HepG2 (cell line): ENCODE data around the gene SETD1B. TPM values are rescaled to one million over a fixed set of nuclear protein-coding genes. Genes with fewer than 3 reads are reported as not detected.

Experiments used
- ATAC-seq: fragments of 200-7000 bp; cut with Tn5 transposase; 3 replicates; pipeline ENCODE4 v1.9.1; 2020; ENCODE audit warnings: mild to moderate bottlenecking, moderate library complexity
- BruUV-seq: library from RNA; stranded (reverse); fragments of 400-500 nt; replicated peaks from 2 replicates; lab custom pipeline; 2021; lab: Mats Ljungman, UMichigan
- CTCF ChIA-PET: fragments of 300-600 bp; formaldehyde crosslinking; extraction: SDS; loops from one replicate; lab custom pipeline; 2021; ENCODE audit warnings: low total read pairs, inconsistent platforms, low intra/inter-chr PET ratio; lab: Yijun Ruan, JAX
- POLR2A ChIA-PET: fragments of 350-600 bp; sonication (Branson Sonifier 250); formaldehyde crosslinking; loops from one replicate; lab custom pipeline; 2020; ENCODE audit warnings: antibody characterized with exemption, inconsistent platforms; lab: Yijun Ruan, JAX
- DNase-seq: peaks from one replicate; pipeline ENCODE4 v3.0.0-alpha.2; 2015; ENCODE audit warnings: low spot score
- FAIRE-seq: peaks from 3 replicates; lab custom pipeline; 2011; peaks lifted over from hg19 to GRCh38; lab: Jason Lieb, UNC
- H2AFZ ChIP-seq: one replicate; pipeline ENCODE4 v1.6.1; 2011; ENCODE audit warnings: low read length, inconsistent platforms
- H3K27ac ChIP-seq: fragments of 300-600 bp; 3 replicates; pipeline ENCODE4 v1.8.0; 2011; ENCODE audit warnings: mixed run types, mild to moderate bottlenecking, mixed read lengths, low read length, inconsistent platforms; ENCODE audit not compliant: insufficient read depth; ENCODE audit errors: extremely low read length
- H3K27me3 ChIP-seq, 2 experiments: fragments of 200-600 bp in 1 of 2; 2 replicates in 1 of 2; 3 replicates in 1 of 2; pipeline versions ENCODE4 v1.6.0 to v1.8.0; 2011; ENCODE audit warnings: low read length in 2 of 2, mild to moderate bottlenecking in 2 of 2, moderate library complexity in 2 of 2, inconsistent platforms in 1 of 2; ENCODE audit not compliant: insufficient read depth in 2 of 2, control insufficient read depth in 1 of 2
- H3K36me3 ChIP-seq, 2 experiments: fragments of 200-600 bp in 1 of 2; replicated peaks in 1 of 2; 2 replicates in 1 of 2; 3 replicates in 1 of 2; pipeline versions ENCODE4 v1.5.1 to v1.8.0; 2011; ENCODE audit warnings: low read length in 2 of 2, inconsistent platforms in 1 of 2; ENCODE audit not compliant: insufficient read depth in 2 of 2, control insufficient read depth in 1 of 2
- H3K4me1 ChIP-seq: 2 replicates; pipeline ENCODE4 v1.5.1; 2012; ENCODE audit warnings: low read length, inconsistent platforms; ENCODE audit not compliant: insufficient read depth
- H3K4me2 ChIP-seq: 2 replicates; pipeline ENCODE4 v1.6.0; 2011; ENCODE audit warnings: low read depth, low read length, inconsistent platforms
- H3K4me3 ChIP-seq, 3 experiments: fragments of 200-600 bp in 1 of 3; sonication (generic), shearing (Covaris generic) in 1 of 3; replicated peaks in 1 of 3; 2 replicates each; pipeline ENCODE4 v1.5.1; 2011 to 2016; ENCODE audit warnings: low read length in 3 of 3, inconsistent platforms in 2 of 3, low read depth in 2 of 3, mild to moderate bottlenecking in 2 of 3, control low read depth in 1 of 3, mixed read lengths in 1 of 3; ENCODE audit not compliant: insufficient read depth in 1 of 3
- H3K79me2 ChIP-seq: one replicate; pipeline ENCODE4 v1.6.1; 2011; ENCODE audit warnings: low read length, inconsistent platforms; ENCODE audit not compliant: insufficient read depth
- H3K9ac ChIP-seq: 2 replicates; pipeline ENCODE4 v1.6.0; 2011; ENCODE audit warnings: mild to moderate bottlenecking, low read depth, low read length, inconsistent platforms; ENCODE audit not compliant: insufficient read depth
- H3K9me3 ChIP-seq: 2 replicates; pipeline ENCODE4 v1.5.1; 2012; ENCODE audit warnings: mild to moderate bottlenecking, low read length
- H4K20me1 ChIP-seq: 2 replicates; pipeline ENCODE4 v1.6.0; 2011; ENCODE audit warnings: inconsistent platforms, mild to moderate bottlenecking, low read length, moderate library complexity; ENCODE audit not compliant: insufficient read depth
- CENPX ChIP-seq: sonication (generic); formaldehyde crosslinking; IDR thresholded peaks from 2 replicates; pipeline ENCODE4 v1.9.0; 2021; ENCODE audit warnings: mild to moderate bottlenecking, missing genetic modification reagents, moderate library complexity
- DR1 ChIP-seq: sonication (generic); formaldehyde crosslinking; IDR thresholded peaks from 2 replicates; pipeline ENCODE4 v1.8.0; 2021; ENCODE audit warnings: mild to moderate bottlenecking, missing genetic modification reagents, inconsistent platforms
- SP1 ChIP-seq, 2 experiments: fragments of 450-650 bp in 1 of 2; sonication (generic) in 1 of 2; formaldehyde crosslinking in 1 of 2; IDR thresholded peaks; 2 replicates each; pipeline versions ENCODE4 v1.4.0 to v1.6.1; 2016 to 2020; ENCODE audit warnings: missing genetic modification reagents in 1 of 2
- SP2 ChIP-seq: sonication (generic); formaldehyde crosslinking; IDR thresholded peaks from 2 replicates; pipeline ENCODE4 v1.5.1; 2020; ENCODE audit warnings: mild to moderate bottlenecking, missing genetic modification reagents
- ZNF709 ChIP-seq: sonication (generic); formaldehyde crosslinking; IDR thresholded peaks from 2 replicates; pipeline ENCODE4 v1.5.0; 2020; ENCODE audit warnings: mild to moderate bottlenecking, missing genetic modification reagents
- ZNF780A ChIP-seq: sonication (generic); formaldehyde crosslinking; IDR thresholded peaks from 2 replicates; pipeline ENCODE4 v1.8.0; 2022; ENCODE audit warnings: mild to moderate bottlenecking, missing genetic modification reagents, moderate library complexity
- WGBS: methylation state at CpG from one replicate; pipeline ENCODE4 v1.1.6; 2017; ENCODE audit warnings: low lambda C conversion rate; 5-methylcytosine and 5-hydroxymethylcytosine counted together
- in situ Hi-C: cut with HindIII; loops from 2 replicates; pipeline ENCODE4 v1.10.0; 2017; ENCODE audit warnings: low pct_unique_long_range_greater_than_20kb; ENCODE audit not compliant: extremely low pct_ligation_motif_present
- intact Hi-C: fragments of 100-400 bp; cut with micrococcal nuclease; formaldehyde crosslinking; loops from one replicate; pipeline ENCODE4 v1.10.0; 2022; ENCODE audit not compliant: unreplicated experiment
- polyA plus RNA-seq, 8 experiments: library from polyadenylated mRNA; depleted of rRNA in 3 of 8; stranded (reverse) in 7 of 8; unstranded in 1 of 8; fragments of >200 nt; fragmentation: Illumina TruSeq in 4 of 8; extraction: Trizol in 4 of 8; gene quantifications; 2 replicates each; pipeline versions ENCODE4 v1.2.1 to v1.2.3, GENCODE V29; 2011 to 2016; ENCODE audit warnings: low read depth in 4 of 8, missing spikeins in 1 of 8, mixed read lengths in 1 of 8; ENCODE audit not compliant: insufficient read depth in 1 of 8
- total RNA-seq, 5 experiments: library from RNA; depleted of rRNA; stranded (reverse); fragments of >200 nt; fragmentation: Illumina TruSeq; extraction: Trizol; gene quantifications; 2 replicates each; pipeline ENCODE4 v1.2.3, GENCODE V29; 2016; ENCODE audit warnings: low read depth in 1 of 5
- TF ChIP-seq, protein P1 (sequence below): fragments of 450-650 bp; IDR thresholded peaks from 2 replicates; pipeline ENCODE4 v1.6.1; 2016
- TF ChIP-seq, protein P2 (sequence below): sonication (generic); formaldehyde crosslinking; IDR thresholded peaks from 2 replicates; pipeline ENCODE4 v1.4.0; 2020; ENCODE audit warnings: missing genetic modification reagents, borderline replicate concordance
- TF ChIP-seq, protein P3 (sequence below): IDR thresholded peaks from 2 replicates; pipeline ENCODE4 v1.6.1; 2016
- TF ChIP-seq, protein P4 (sequence below): sonication (generic); formaldehyde crosslinking; IDR thresholded peaks from 2 replicates; pipeline ENCODE4 v1.8.0; 2022; ENCODE audit warnings: mild to moderate bottlenecking, missing genetic modification reagents, moderate library complexity

The SETD1B gene
- total and polyA plus RNA-seq, 2 of the 13 experiments (the other 11 are each of a cell fraction or from before 2014, with no cell fraction given): 1.1 to 1.4 TPM

DNA sequence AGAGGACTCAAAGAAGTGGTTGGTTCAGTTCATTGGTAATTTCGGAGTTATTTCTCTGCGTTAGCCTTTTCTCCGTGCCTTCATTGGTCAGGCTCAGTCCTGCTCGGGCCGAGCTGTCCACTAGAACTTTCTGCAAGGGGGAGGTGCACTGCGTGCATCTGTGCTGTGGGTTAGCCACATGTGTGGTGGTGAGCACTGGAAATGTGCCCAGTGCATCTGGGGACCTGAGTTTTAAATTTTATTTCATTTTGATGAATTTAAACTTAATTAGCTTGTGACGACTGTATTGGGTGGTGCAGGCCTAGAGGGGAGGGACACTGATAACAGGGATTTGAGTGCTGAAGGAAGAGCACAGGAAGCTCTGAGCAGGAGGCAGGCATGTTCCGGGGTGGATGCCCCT is 24.5 kb downstream of the SETD1B start:
- CTCF ChIA-PET: no interaction called here
- peaks cover 25 to 48% of the 10 kb centered on the region in 2 experiments for H3K36me3 ChIP-seq
- no peak for FAIRE-seq

DNA sequence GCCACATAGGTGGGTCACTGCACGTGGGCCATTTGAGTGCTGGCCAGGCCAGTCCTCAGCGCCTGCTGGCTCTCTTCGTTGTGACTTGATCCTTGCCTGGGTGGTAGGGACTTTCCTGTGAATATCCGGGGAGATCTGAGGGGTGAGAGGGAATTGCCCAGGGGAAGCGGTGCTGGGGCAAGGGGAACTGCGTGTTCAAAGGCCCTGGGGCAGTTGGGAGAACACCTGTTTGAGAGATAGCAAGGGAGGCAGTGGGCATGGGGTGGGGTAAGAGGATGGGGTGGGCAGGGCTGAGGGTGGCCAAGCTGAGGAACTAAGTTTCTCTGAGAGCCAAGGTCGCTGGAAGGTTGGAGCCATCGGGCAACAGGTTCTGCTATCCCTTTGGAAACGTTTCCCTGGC is 25.0 kb downstream of the SETD1B start:
- Histone ChIP-seq H3K9me3 (no peaks in the 10 kb centered on the region), H3K4me1 (no peaks in the 10 kb centered on the region), H3K27me3 (no peaks in the 10 kb centered on the region), H2AFZ (no peak overlapping the region), H3K9ac (no peak overlapping the region), H3K79me2 (no peaks in the 10 kb centered on the region), H3K4me3 (no peak overlapping the region), H4K20me1 (no peaks in the 10 kb centered on the region), H3K4me2 (no peak overlapping the region), H3K27ac (no peak overlapping the region), H3K36me3 (peaks cover 21 to 43% of the 10 kb centered on the region in 2 experiments)
- ChIA-PET CTCF (no interaction called here), POLR2A (no interaction called here)
- DNase-seq: no peak
- FAIRE-seq: no peak
- ATAC-seq: no peak
- in situ Hi-C loops (no loop called here), intact Hi-C loops (no loop called here)
- 94% methylated on average over 8 of the region's 9 CpGs for WGBS
- TF ChIP-seq, protein P1, sequence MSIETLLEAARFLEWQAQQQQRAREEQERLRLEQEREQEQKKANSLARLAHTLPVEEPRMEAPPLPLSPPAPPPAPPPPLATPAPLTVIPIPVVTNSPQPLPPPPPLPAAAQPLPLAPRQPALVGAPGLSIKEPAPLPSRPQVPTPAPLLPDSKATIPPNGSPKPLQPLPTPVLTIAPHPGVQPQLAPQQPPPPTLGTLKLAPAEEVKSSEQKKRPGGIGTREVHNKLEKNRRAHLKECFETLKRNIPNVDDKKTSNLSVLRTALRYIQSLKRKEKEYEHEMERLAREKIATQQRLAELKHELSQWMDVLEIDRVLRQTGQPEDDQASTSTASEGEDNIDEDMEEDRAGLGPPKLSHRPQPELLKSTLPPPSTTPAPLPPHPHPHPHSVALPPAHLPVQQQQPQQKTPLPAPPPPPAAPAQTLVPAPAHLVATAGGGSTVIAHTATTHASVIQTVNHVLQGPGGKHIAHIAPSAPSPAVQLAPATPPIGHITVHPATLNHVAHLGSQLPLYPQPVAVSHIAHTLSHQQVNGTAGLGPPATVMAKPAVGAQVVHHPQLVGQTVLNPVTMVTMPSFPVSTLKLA: no peak
- TF ChIP-seq ZNF709 (CRISPR knock-in tag): no peak
- TF ChIP-seq, protein P2, sequence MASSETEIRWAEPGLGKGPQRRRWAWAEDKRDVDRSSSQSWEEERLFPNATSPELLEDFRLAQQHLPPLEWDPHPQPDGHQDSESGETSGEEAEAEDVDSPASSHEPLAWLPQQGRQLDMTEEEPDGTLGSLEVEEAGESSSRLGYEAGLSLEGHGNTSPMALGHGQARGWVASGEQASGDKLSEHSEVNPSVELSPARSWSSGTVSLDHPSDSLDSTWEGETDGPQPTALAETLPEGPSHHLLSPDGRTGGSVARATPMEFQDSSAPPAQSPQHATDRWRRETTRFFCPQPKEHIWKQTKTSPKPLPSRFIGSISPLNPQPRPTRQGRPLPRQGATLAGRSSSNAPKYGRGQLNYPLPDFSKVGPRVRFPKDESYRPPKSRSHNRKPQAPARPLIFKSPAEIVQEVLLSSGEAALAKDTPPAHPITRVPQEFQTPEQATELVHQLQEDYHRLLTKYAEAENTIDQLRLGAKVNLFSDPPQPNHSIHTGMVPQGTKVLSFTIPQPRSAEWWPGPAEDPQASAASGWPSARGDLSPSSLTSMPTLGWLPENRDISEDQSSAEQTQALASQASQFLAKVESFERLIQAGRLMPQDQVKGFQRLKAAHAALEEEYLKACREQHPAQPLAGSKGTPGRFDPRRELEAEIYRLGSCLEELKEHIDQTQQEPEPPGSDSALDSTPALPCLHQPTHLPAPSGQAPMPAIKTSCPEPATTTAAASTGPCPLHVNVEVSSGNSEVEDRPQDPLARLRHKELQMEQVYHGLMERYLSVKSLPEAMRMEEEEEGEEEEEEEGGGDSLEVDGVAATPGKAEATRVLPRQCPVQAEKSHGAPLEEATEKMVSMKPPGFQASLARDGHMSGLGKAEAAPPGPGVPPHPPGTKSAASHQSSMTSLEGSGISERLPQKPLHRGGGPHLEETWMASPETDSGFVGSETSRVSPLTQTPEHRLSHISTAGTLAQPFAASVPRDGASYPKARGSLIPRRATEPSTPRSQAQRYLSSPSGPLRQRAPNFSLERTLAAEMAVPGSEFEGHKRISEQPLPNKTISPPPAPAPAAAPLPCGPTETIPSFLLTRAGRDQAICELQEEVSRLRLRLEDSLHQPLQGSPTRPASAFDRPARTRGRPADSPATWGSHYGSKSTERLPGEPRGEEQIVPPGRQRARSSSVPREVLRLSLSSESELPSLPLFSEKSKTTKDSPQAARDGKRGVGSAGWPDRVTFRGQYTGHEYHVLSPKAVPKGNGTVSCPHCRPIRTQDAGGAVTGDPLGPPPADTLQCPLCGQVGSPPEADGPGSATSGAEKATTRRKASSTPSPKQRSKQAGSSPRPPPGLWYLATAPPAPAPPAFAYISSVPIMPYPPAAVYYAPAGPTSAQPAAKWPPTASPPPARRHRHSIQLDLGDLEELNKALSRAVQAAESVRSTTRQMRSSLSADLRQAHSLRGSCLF (CRISPR knock-in tag): no peak
- TF ChIP-seq, protein P3, sequence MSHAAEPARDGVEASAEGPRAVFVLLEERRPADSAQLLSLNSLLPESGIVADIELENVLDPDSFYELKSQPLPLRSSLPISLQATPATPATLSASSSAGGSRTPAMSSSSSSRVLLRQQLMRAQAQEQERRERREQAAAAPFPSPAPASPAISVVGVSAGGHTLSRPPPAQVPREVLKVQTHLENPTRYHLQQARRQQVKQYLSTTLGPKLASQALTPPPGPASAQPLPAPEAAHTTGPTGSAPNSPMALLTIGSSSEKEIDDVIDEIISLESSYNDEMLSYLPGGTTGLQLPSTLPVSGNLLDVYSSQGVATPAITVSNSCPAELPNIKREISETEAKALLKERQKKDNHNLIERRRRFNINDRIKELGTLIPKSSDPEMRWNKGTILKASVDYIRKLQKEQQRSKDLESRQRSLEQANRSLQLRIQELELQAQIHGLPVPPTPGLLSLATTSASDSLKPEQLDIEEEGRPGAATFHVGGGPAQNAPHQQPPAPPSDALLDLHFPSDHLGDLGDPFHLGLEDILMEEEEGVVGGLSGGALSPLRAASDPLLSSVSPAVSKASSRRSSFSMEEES (CRISPR knock-in tag): no peak
- BruUV-seq: no TSS peak

More for the DNA sequence above, 24.5 kb downstream of the SETD1B start:
- no peaks in the 10 kb centered on the region for H3K9me3 ChIP-seq
- 98% methylated on average over 8 of the region's 8 CpGs for WGBS
- intact Hi-C loops: no loop called here
- no peaks in the 10 kb centered on the region for H3K4me1 ChIP-seq
- DNase-seq: no peak
- no peaks in the 10 kb centered on the region for H3K79me2 ChIP-seq
- TF ChIP-seq ZNF780A (CRISPR knock-in tag) (no peak), SP2 (CRISPR knock-in tag) (no peak), CENPX (no peak), SP1 (IDR thresholded peaks at IDR 0.05) (no peak), SP1 (CRISPR knock-in tag; IDR thresholded peaks at IDR 0.05) (no peak), DR1 (CRISPR knock-in tag) (no peak)
- TF ChIP-seq, protein P4, sequence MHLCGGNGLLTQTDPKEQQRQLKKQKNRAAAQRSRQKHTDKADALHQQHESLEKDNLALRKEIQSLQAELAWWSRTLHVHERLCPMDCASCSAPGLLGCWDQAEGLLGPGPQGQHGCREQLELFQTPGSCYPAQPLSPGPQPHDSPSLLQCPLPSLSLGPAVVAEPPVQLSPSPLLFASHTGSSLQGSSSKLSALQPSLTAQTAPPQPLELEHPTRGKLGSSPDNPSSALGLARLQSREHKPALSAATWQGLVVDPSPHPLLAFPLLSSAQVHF (CRISPR knock-in tag): no peak
- TF ChIP-seq, all 625 proteins: peak for 0
- ATAC-seq: no peak
- H2AFZ ChIP-seq: no peak overlapping the region
- no peaks in the 10 kb centered on the region for H4K20me1 ChIP-seq
- POLR2A ChIA-PET: interaction anchor here (2.5 kb wide), 1 partner anchor 34 kb away, joined by 7 read pairs; no protein-coding TSS in a partner anchor
- no peak overlapping the region for H3K4me3 ChIP-seq
- no peaks in the 10 kb centered on the region for H3K27me3 ChIP-seq
- no peak overlapping the region for H3K27ac ChIP-seq
- in situ Hi-C loops: no loop called here
- H3K9ac ChIP-seq: no peak overlapping the region
- BruUV-seq: no TSS peak
- no peak overlapping the region for H3K4me2 ChIP-seq
